ENCODE measurements around the gene PRKAR1B. TPM values are rescaled to one million over a fixed set of nuclear protein-coding genes. Genes with fewer than 3 reads are reported as not detected.

The PRKAR1B gene
- total RNA-seq, 1 experiment from 2014 or later = 62.0 TPM

DNA sequence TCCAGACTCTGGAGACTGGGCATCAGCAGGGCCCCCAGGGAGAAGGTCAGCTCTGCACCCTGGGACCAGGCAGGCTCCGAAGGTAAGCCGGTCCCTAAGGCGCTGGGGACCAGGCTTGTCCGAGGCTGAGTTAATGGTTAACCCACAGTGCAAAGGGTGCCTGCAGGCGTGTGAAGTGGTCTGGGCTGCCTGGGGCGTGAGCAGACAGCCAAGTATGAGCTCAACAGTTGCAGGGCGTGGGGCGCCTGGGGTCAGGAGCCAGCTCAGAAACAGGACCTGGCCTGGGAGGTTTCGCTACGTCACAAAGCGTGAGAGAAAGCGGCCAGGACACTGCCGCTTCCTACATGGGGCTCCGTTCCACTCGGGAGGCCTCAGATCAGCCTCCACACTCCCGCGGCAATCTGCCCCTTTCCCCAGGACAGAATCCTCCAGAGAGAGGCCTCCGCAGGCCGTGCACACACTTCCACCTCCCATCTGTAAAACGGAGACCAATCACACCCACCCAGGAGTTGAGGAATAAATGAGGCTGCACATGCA is 223.4 kb downstream of the PRKAR1B start:
- H3K9me3 ChIP-seq (ENCODE audit: control insufficient read depth, insufficient read depth, low read depth, low read length) = no peaks in the 10 kb centered on the region
- H3K36me3 ChIP-seq (ENCODE audit: control insufficient read depth, insufficient read depth, low read length) = no peaks in the 10 kb centered on the region
- in situ Hi-C loops (cut with HindIII; ENCODE audit: low pct_unique_long_range_greater_than_20kb, low sequenced_read_pairs) (no loop called here), intact Hi-C loops (cut with micrococcal nuclease; ENCODE audit: unreplicated experiment) (no loop called here)
- no peaks in the 10 kb centered on the region for H3K27me3 ChIP-seq (ENCODE audit: control insufficient read depth, insufficient read depth, low read length)
- ATAC-seq = no peak
- CTCF ChIA-PET = no interaction called here
- BruUV-seq (replicated peaks) = no TSS peak
- no peaks in the 10 kb centered on the region for H3K4me1 ChIP-seq (ENCODE audit: control insufficient read depth, insufficient read depth, low read length)
- H3K4me3 ChIP-seq (ENCODE audit: low read depth in 2 of 2, low read length in 2 of 2) = no peak overlapping the region
- POLR2A ChIA-PET = no interaction called here
- H3K27ac ChIP-seq (ENCODE audit: low read length) = no peak overlapping the region
- TF ChIP-seq, protein P1, sequence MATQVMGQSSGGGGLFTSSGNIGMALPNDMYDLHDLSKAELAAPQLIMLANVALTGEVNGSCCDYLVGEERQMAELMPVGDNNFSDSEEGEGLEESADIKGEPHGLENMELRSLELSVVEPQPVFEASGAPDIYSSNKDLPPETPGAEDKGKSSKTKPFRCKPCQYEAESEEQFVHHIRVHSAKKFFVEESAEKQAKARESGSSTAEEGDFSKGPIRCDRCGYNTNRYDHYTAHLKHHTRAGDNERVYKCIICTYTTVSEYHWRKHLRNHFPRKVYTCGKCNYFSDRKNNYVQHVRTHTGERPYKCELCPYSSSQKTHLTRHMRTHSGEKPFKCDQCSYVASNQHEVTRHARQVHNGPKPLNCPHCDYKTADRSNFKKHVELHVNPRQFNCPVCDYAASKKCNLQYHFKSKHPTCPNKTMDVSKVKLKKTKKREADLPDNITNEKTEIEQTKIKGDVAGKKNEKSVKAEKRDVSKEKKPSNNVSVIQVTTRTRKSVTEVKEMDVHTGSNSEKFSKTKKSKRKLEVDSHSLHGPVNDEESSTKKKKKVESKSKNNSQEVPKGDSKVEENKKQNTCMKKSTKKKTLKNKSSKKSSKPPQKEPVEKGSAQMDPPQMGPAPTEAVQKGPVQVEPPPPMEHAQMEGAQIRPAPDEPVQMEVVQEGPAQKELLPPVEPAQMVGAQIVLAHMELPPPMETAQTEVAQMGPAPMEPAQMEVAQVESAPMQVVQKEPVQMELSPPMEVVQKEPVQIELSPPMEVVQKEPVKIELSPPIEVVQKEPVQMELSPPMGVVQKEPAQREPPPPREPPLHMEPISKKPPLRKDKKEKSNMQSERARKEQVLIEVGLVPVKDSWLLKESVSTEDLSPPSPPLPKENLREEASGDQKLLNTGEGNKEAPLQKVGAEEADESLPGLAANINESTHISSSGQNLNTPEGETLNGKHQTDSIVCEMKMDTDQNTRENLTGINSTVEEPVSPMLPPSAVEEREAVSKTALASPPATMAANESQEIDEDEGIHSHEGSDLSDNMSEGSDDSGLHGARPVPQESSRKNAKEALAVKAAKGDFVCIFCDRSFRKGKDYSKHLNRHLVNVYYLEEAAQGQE (IDR thresholded peaks at IDR 0.05; ENCODE audit: insufficient read depth in 1 of 2, low read depth in 2 of 2, low read length in 1 of 2) = no peak
- TF ChIP-seq, protein P2, sequence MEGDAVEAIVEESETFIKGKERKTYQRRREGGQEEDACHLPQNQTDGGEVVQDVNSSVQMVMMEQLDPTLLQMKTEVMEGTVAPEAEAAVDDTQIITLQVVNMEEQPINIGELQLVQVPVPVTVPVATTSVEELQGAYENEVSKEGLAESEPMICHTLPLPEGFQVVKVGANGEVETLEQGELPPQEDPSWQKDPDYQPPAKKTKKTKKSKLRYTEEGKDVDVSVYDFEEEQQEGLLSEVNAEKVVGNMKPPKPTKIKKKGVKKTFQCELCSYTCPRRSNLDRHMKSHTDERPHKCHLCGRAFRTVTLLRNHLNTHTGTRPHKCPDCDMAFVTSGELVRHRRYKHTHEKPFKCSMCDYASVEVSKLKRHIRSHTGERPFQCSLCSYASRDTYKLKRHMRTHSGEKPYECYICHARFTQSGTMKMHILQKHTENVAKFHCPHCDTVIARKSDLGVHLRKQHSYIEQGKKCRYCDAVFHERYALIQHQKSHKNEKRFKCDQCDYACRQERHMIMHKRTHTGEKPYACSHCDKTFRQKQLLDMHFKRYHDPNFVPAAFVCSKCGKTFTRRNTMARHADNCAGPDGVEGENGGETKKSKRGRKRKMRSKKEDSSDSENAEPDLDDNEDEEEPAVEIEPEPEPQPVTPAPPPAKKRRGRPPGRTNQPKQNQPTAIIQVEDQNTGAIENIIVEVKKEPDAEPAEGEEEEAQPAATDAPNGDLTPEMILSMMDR (IDR thresholded peaks at IDR 0.05) = no peak
- TF ChIP-seq SIN3A (IDR thresholded peaks at IDR 0.05; ENCODE audit: borderline replicate concordance, insufficient read depth, low read depth, low read length) = no peak
- TF ChIP-seq POLR2AphosphoS5 (IDR thresholded peaks at IDR 0.05; ENCODE audit: low read depth, low read length) = no peak
- TF ChIP-seq TCF7L2 (IDR thresholded peaks at IDR 0.05; ENCODE audit: low read depth, low read length) = no peak
- no peak for DNase-seq (ENCODE audit: low read depth, low spot score)

DNA sequence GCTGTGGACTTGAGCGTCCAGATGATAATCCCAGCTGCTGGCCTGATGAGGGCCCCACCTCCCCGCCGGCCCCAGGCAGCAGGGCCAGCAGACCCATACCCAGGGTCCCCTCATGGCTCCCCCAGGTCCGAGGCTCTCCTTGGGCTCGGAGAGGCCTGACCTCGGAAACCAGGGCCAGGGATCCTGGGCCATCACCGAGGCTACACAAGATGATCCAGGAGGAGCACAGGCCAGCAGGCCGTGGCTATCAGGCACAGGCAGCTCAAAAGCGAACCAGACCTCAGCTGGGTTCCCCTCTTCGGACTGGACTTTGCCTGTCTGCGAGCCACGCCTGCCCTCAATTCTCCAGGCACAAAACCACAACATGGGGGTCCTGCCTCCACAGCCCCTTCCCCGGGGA is 224.8 kb downstream of the PRKAR1B start:
- no peak for TF ChIP-seq POLR2AphosphoS5 (IDR thresholded peaks at IDR 0.05; ENCODE audit: low read depth, low read length)
- TF ChIP-seq TCF7L2 (IDR thresholded peaks at IDR 0.05; ENCODE audit: low read depth, low read length) = no peak
- TF ChIP-seq, protein P1 (IDR thresholded peaks at IDR 0.05; ENCODE audit: insufficient read depth in 1 of 2, low read depth in 2 of 2, low read length in 1 of 2) = no peak
- TF ChIP-seq, protein P2 (IDR thresholded peaks at IDR 0.05) = no peak
- TF ChIP-seq SIN3A (IDR thresholded peaks at IDR 0.05; ENCODE audit: borderline replicate concordance, insufficient read depth, low read depth, low read length) = no peak
- in situ Hi-C loops (cut with HindIII; ENCODE audit: low pct_unique_long_range_greater_than_20kb, low sequenced_read_pairs) (no loop called here), intact Hi-C loops (cut with micrococcal nuclease; ENCODE audit: unreplicated experiment) (no loop called here)
- no peaks in the 10 kb centered on the region for H3K9me3 ChIP-seq (ENCODE audit: control insufficient read depth, insufficient read depth, low read depth, low read length)
- H3K4me3 ChIP-seq (ENCODE audit: low read depth in 2 of 2, low read length in 2 of 2) = no peak overlapping the region
- H3K36me3 ChIP-seq (ENCODE audit: control insufficient read depth, insufficient read depth, low read length) = no peaks in the 10 kb centered on the region
- no peak for ATAC-seq
- no peak for DNase-seq (ENCODE audit: low read depth, low spot score)
- H3K27me3 ChIP-seq (ENCODE audit: control insufficient read depth, insufficient read depth, low read length) = no peaks in the 10 kb centered on the region
- BruUV-seq (replicated peaks) = no TSS peak
- no peak overlapping the region for H3K27ac ChIP-seq (ENCODE audit: low read length)
- POLR2A ChIA-PET = interaction anchor here (0.6 kb wide), 1 partner anchor 11 kb away, joined by 3 read pairs; no protein-coding TSS in a partner anchor
- no peaks in the 10 kb centered on the region for H3K4me1 ChIP-seq (ENCODE audit: control insufficient read depth, insufficient read depth, low read length)
- CTCF ChIA-PET = no interaction called here
